GM10847 (cell line): ENCODE measurements around the gene OR10P1.

Source experiments
- POLR2A ChIP-seq: IDR thresholded peaks from 2 replicates; pipeline ENCODE4 v1.6.1; 2011; ENCODE audit not compliant: insufficient read length; ENCODE audit errors: extremely low read depth

OR10P1 gene

GRCh38 chr12:55644591-55644990 is 7.9 kb downstream of the OR10P1 start:
- TF ChIP-seq POLR2A = no peak

- no peak for TF ChIP-seq POLR2A
These were observed 10.3 kb downstream of the OR10P1 start for GRCh38 chr12:55647027-55647426.

GRCh38 chr12:55651299-55651683 is 14.6 kb downstream of the OR10P1 start:
- TF ChIP-seq POLR2A = no peak

DNA sequence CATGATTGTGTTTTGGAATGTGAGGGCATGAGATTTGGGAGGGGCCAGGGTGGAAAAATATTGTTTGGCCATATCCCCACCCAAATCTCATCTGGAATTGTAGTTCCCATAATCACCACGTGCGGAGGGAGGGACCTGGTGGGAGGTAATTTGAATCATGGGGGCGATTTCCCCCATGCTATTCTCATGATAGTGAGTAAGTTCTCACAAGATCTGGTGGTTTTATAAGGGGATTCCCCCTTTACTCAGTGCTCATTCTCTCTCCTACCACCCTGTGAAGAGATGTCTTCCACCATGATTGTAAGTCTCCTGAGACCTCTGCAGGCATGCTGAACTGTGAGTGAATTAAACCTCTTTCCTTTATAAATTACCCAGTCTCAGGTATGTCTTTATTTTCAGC is 15.7 kb downstream of the OR10P1 start:
- TF ChIP-seq POLR2A = no peak

DNA sequence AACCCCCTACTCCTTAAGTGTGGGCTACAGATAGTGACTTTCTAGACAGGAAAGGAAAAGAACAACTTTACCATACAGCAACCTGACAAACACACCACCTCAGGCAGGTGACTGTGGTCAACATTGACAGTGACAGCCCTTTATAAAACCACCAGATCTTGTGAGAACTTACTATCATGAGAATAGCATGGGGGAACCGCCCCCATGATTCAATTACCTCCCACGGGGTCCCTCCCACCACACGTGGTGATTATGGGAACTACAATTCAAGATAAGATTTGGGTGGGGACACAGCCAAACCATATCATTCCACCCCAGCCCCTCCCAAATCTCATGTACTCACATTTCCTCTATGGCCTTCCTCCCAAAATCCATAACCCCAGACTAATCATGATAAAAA is 16.3 kb downstream of the OR10P1 start:
- no peak for TF ChIP-seq POLR2A

DNA sequence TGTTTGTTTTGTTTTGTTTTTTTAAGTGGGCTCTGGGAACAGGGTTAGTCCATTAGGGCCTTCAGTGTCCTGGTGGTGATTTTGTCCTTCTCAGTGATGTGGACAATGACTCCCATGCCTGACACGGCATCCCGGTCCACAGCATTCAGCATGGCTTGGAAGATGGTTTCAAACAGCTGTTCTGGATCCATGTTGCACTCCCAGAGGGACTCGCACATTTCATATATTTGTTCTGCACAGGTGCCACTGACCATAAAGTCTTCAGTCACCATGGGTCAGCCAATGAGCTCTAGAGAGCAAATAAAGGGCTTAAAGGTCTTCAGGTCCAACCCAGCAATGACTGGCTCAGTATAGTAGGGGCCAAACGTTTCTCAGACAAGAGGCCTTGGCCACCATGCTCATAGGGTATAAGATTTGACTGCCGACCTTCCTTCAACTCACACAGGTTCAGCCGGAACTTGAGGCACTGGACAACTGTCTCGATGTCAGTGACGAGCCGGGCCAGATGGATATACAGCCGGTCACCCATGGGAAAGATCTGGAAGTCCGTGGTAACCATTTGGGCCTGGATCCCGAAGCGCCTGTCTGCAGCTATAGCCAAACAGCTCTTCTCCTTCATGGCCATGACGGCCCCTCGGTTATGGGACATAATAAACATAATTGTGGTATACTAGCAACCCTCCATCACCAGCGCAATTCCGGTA is 18.0 kb downstream of the OR10P1 start:
- TF ChIP-seq POLR2A = no peak

- TF ChIP-seq POLR2A = no peak
These were observed 20.5 kb downstream of the OR10P1 start for GRCh38 chr12:55657212-55657611.

DNA sequence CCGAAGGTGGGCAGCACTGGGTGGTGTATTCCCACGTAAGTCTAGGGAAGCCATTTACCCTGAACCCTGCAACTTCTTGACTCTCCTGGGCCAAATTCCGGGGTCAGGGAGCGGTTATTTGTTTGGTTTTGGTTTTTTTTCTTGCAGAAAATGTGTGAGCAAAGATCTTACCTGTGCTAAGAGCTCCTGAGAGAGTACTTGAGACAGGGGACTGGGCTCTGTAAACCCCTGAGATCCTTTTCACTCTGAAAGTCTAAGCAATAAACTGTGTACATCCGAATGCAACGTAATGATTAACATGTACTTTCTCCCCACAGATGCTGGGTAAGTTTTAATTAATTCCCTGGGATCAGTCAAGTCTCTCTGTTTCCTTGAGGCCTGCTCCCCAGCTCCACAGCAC is 21.5 kb downstream of the OR10P1 start:
- TF ChIP-seq POLR2A = no peak

GRCh38 chr12:55658635-55659391 is 22.1 kb downstream of the OR10P1 start:
- TF ChIP-seq POLR2A = no peak

DNA sequence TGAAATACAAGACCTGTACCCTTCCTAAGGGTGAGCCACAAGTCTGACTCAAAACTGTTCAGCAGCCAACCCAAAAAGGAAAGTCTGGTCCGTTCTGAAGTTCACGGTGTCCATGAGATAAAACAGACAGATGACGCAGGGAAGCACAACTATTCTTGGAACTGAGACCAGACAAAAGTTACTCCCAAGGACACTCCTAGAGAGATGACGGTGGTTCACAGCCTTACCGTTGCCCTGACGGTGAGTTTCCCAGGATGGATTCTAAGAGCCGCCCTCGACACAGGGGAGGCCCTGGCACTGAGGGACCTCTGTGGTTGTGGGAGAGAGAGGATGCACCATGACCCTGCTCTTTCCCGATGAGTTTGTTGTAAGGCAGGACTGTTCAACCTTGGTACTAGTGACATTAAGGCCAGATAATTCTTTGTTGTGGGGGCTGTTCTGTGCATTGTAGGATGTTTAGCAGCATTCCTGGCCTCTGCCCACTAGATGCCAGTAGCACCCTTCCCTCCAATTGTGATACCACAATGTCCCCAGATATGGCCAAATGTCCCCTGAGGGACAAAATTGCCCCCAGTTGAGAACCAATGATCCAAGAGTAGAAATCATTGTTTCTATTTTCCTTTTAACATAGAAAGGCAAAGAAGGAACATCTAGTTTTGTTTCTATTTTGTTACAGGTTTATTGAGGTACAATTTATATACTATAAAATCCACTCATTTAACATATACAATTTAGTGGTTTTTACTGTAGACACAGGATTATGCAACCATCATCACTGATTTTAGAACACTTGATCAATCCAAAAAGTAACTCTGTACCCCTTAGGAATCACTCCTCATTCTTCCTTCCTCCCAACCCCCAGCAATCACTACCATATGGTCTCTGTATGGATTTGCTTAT is 23.0 kb downstream of the OR10P1 start:
- no peak for TF ChIP-seq POLR2A

- TF ChIP-seq POLR2A = no peak
These were observed 26.7 kb downstream of the OR10P1 start for GRCh38 chr12:55663391-55663790.

DNA sequence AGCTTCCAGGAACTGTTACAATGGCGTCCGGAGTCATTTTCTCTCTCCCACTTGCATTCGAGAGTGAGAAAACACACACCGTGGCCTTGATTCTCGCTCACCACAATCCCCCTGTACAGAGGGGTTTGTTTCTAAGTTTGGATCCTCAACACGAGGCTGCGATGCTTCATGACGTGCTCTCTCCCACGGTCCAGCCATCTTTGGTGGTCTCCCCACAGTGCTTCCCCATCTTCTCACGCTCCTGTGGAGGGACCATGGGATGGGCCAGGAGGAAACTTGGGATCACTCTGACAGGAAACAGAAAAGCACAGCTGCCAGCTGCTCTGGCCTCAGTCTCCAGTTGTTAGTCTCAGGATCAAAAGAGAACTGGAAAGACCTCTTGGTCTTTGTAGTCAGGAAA is 28.1 kb downstream of the OR10P1 start:
- TF ChIP-seq POLR2A = no peak

GRCh38 chr12:55666508-55666907 is 29.8 kb downstream of the OR10P1 start:
- TF ChIP-seq POLR2A = no peak

GRCh38 chr12:55670276-55670675 is 33.6 kb downstream of the OR10P1 start:
- no peak for TF ChIP-seq POLR2A

- no peak for TF ChIP-seq POLR2A
These were observed 35.1 kb downstream of the OR10P1 start for GRCh38 chr12:55671746-55672145.

DNA sequence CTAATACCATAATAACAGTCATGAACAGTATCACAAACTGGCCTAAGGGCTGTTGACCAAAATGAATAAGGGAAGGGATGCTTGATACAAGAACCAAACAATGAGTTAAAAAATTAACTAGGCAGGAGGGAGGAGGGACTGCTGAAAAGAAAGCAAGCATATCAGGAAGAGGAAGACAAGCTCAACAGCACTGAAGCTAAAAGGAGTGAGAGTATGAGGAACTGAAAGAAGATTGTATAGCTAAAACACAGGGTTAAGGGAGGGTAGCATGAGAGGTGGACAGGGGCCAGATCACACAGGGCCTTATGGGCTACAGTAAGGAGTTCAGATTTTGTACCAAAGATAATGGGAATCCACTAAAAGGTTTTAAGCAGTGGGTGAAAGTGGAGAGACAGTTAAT is 36.9 kb downstream of the OR10P1 start:
- no peak for TF ChIP-seq POLR2A
